SW480 (cell line): ENCODE measurements around the gene NPRL2.
A peak's percentile ranks its signal among the peaks of the same experiment; 100 is the strongest.

Experiments
- DNase-seq: peaks from one replicate; pipeline ENCODE4 v3.0.0-alpha.2; 2016; ENCODE audit warnings: low spot score

The NPRL2 gene

GRCh38 chr3:50373146-50374051 is 22.8 kb upstream of the NPRL2 start:
- no peak for DNase-seq

DNA sequence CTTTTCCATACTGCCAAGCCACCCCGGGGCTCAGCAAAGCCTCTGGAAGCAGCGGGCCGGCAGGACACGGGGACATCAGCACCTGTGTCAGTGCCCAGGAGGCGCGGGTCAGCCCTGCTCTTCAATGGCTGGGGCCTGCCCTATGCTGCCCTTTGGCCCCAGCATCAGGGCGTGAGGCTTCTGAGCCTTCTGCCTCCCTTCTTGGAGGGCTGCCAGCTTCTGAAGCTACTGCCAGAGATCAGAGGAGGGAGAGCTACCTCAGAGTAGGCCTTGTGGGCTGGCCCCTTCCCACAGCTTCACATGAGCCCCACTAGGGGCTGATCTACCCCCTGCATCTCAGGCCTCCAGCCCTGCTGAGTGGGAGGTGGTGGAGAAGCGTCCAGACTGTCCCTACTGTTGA is 21.8 kb upstream of the NPRL2 start:
- DNase-seq = no peak

- no peak for DNase-seq
Measured at GRCh38 chr3:50371133-50371685, 20.6 kb upstream of the NPRL2 start.

DNA sequence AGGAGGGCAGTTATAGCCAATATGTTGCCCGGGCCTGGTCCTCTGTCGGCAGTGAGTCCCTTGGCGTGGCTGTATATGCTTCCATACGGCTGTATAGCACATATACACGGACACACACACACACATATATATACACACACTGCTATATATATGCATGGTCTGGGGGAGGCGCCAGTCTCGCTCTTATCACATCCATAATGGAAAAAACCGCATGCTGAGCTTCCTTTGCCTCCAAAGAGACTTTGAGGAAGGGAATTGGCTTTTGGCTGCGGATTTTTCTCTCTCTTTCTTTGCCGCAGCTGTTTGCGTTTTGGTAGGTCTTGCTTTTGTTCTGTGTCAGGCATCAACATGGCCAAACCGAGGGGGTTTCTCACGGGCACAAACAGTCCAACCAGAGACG is 20.0 kb upstream of the NPRL2 start:
- peak; percentile 42 for DNase-seq

DNA sequence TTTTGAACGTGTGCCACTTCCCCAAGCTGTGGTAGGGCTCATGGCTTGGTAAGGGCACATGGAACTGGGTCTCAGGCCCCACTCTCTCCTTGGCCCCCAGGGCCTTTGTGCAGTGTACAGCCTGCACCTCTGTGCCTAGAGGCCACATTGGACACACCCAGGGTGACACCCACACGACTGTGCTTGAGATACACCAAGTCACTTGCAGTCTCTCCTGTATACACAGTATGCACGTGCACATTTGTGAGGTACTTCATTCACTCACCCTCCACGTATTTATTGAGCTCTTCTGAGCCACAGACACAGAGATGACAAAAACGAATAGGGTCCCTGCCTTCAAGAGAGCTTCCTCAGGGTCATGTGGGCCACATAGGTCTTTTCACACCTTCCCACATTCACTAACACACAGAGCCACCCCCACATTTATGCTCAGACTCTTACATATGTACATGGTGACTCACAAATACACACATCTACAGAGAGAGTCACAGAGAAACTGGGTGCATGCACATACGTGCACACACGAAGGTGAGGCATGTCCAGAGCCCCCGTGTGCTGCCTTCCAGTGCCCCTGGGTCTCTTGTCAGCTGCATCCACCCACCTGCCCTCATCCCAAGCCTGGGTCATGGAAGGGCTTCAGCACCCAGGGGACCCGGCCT is 18.6 kb upstream of the NPRL2 start:
- DNase-seq = no peak

- DNase-seq = no peak
Measured at GRCh38 chr3:50365842-50366220, 15.3 kb upstream of the NPRL2 start.

DNA sequence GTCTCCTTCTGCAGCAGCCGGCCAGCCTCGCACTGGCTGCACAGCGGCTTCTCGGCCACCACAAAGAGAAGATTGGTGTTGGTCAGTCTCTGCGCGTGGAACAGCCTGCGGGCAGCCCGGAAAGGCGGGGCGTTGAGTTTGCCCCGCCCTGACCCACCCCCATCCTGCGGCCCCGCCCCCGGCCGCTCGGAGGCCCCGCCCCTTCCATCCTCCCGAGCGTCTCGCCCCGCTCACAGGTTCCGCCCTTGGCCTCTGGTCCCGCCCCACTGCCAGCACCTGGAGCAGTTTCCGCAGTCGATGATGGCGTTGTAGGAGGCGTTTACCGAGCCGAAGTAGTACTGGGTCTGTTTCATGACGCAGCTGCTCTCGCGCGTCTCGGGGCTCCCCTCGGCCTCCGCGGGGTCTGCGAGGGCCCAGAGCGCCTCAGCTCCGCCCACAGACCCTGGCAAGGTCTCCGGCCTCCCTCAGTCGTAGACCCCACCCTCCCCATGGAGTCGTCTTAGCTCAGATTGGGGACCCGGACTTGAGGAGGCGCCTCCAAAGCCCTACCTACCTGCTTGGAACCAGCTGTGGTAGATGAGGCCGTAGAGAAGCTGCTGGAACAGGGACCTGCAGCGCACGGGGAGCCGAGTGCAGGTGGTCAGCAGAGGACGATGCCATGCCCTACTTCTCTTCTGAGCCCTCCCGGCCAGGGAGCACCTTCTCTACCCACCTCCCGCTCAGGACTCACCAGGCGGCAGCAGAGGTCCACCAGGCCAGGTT is 14.7 kb upstream of the NPRL2 start:
- DNase-seq = peak; percentile 88

DNA sequence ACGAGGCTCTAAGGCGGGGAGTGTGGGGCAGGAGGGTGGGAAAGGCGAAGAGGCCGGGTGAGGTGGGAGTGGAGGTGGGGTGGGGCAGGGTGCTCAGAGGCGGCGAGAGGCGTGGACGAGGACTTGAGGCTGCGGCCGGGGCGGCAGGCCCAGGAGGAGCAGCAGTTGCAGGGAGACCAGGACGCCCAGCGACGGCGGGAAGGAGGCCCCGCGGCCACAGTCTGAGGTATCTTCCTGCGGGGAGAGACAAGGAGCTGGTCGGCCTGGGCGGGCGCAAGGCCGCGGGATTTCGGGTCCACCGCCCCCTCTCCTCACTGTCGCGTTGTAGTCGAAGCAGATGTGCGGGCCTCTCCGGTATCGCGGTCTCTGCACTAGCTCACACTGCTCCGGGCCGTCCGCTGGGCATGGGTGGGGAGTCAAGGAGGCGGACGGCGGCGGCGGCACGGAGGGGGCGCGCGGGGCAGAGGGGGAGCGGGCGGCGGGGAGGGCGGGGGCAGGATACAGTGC is 14.1 kb upstream of the NPRL2 start:
- DNase-seq = no peak

DNA sequence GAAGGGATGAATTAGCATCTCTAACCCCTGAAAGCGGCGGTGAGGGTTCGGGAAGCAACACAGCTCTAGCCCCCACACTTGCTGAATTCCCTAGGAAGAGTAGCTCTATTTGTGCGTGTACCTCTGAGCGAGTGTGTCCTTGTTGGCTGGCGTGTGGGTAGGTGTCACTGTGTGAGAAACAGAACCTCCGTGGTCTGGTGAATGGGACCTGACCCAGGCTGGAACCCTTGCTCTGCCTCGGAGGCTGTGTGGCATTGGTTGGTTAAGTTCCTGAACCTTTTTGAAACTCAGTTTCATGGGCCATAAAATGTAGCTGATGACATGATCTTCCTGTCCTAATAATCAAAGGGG is 9.2 kb upstream of the NPRL2 start:
- no peak for DNase-seq

- peak; percentile 99 for DNase-seq
Measured at GRCh38 chr3:50358911-50359759, 8.6 kb upstream of the NPRL2 start, which contains the start of gene TMEM115. TSS of gene TMEM115 (minus strand) at chr3:50359521. CDS start at chr3:50359063, 458 bp downstream.

GRCh38 chr3:50358355-50358910 is 7.9 kb upstream of the NPRL2 start:
- DNase-seq = no peak

DNA sequence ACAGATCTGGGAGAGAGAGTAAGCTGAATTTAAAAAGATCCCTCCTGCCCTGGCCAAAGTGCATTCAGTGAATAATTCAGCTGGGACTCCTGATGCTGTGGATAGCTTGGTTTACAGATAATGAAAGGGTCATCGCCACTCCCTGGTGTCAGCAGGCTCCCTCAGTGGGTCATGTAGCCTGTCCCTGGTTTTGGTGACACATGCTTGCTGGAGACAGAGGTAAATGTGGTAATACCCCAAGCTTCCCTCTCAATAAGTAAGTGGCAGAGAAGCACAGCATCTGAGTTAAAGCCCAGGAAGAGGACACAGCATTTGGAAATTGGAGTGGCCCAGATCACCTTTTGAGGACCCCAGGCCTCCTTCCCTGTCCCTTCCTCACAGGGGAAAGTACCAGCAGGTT is 6.9 kb upstream of the NPRL2 start:
- DNase-seq = no peak

DNA sequence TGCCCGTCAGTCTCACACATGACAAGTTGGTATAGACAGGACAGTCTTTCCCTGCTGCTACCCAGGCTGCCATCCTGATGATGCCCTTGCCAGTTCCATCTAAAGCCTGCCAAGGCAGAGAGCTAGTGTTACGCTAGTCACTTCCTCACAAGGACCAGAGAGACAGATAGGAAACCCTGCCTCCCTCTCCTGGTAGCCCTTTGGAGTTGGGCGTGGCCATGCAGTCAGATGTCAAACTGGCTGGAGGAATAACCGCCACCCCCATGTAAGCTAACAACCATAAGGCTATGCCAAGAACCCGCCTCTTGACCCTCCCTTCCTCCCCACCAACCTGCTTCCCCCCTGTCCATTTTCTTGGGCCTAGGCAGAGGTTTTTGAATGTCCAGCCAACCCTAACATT is 6.0 kb upstream of the NPRL2 start:
- DNase-seq = no peak

- no peak for DNase-seq
Measured at GRCh38 chr3:50355829-50356552, 5.4 kb upstream of the NPRL2 start.

- no peak for DNase-seq
Measured at GRCh38 chr3:50354850-50355249, 4.3 kb upstream of the NPRL2 start.

- no peak for DNase-seq
Measured at GRCh38 chr3:50354186-50354764, 3.7 kb upstream of the NPRL2 start.

DNA sequence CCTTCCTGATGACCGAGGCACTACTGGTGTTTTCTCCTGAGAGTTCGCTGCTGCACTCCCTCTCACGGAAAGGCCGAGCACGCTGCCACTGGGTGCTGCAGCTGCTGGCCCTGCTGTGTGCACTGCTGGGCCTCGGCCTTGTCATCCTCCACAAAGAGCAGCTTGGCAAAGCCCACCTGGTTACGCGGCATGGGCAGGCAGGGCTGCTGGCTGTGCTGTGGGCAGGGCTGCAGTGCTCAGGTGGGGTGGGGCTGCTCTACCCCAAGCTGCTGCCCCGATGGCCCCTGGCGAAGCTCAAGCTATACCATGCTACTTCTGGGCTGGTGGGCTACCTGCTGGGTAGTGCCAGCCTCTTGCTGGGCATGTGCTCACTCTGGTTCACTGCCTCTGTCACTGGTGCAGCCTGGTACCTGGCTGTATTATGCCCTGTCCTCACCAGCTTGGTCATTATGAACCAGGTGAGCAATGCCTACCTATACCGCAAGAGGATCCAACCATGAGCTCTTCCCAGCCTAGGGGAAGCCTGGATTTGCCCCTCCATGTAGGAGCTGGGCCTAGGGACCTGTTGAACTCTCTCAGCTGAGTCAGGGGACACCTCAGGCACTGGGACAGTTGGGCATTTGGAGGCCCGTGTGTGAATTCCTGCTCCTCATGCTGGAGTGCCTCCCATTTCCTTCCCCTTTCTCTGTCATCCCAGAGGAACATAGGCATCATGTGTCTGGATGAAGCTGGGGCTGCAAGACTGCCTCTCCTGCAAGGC is 2.9 kb upstream of the NPRL2 start:
- no peak for DNase-seq

GRCh38 chr3:50352781-50353180 is 2.2 kb upstream of the NPRL2 start:
- peak; percentile 53 for DNase-seq

DNA sequence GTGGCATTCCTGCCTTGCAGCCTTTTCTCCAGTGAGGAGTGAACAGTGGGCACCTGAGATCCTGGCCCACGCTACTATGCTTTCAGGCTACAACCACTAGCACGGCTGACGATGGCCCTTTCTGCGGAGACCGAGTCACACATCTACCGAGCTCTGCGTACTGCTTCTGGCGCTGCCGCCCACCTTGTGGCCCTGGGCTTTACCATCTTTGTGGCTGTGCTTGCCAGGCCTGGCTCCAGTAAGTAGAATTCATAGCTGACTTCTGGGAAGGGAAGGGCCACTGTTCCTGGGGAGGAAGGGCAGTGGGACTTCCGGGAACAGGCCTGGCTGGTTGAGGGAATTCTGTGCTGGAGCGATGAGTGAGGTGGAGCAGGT is 735 bp upstream of the NPRL2 start:
- no peak for DNase-seq
